ENCODE data around the gene KCNT1.

Gene KCNT1

GRCh38 chr9:135726138-135726853 lies 24.3 kb downstream of the KCNT1 start:
- TF ChIP-seq POLR2AphosphoS5 (IDR thresholded peaks at IDR 0.05; ENCODE audit: low read depth, low read length) (no peak), FOXP2 (optimal IDR thresholded peaks at IDR 0.05; ENCODE audit: borderline replicate concordance, extremely low read depth, extremely low read length, insufficient read depth) (no peak), TAF1 (IDR thresholded peaks at IDR 0.05; ENCODE audit: borderline replicate concordance, insufficient read depth, low read length) (no peak), REST (IDR thresholded peaks at IDR 0.05; ENCODE audit: insufficient read depth in 1 of 2, low read depth in 2 of 2, low read length in 2 of 2) (no peak), SIN3A (IDR thresholded peaks at IDR 0.05; ENCODE audit: borderline replicate concordance, insufficient read depth, low read length) (no peak)

- TF ChIP-seq FOXP2 (optimal IDR thresholded peaks at IDR 0.05; ENCODE audit: borderline replicate concordance, extremely low read depth, extremely low read length, insufficient read depth) (no peak), REST (IDR thresholded peaks at IDR 0.05; ENCODE audit: insufficient read depth in 1 of 2, low read depth in 2 of 2, low read length in 2 of 2) (no peak), TAF1 (IDR thresholded peaks at IDR 0.05; ENCODE audit: borderline replicate concordance, insufficient read depth, low read length) (no peak), SIN3A (IDR thresholded peaks at IDR 0.05; ENCODE audit: borderline replicate concordance, insufficient read depth, low read length) (no peak), POLR2AphosphoS5 (IDR thresholded peaks at IDR 0.05; ENCODE audit: low read depth, low read length) (no peak)
Observed at GRCh38 chr9:135727257-135727875, 25.4 kb downstream of the KCNT1 start.

GRCh38 chr9:135728436-135729110 lies 26.6 kb downstream of the KCNT1 start:
- TF ChIP-seq SIN3A (IDR thresholded peaks at IDR 0.05; ENCODE audit: borderline replicate concordance, insufficient read depth, low read length) (no peak), POLR2AphosphoS5 (IDR thresholded peaks at IDR 0.05; ENCODE audit: low read depth, low read length) (no peak), FOXP2 (optimal IDR thresholded peaks at IDR 0.05; ENCODE audit: borderline replicate concordance, extremely low read depth, extremely low read length, insufficient read depth) (no peak)

GRCh38 chr9:135729480-135729879 lies 27.5 kb downstream of the KCNT1 start:
- TF ChIP-seq REST (IDR thresholded peaks at IDR 0.05; ENCODE audit: insufficient read depth in 1 of 2, low read depth in 2 of 2, low read length in 2 of 2), result no peak

GRCh38 chr9:135731454-135731853 lies 29.5 kb downstream of the KCNT1 start:
- no peak for TF ChIP-seq FOXP2 (optimal IDR thresholded peaks at IDR 0.05; ENCODE audit: borderline replicate concordance, extremely low read depth, extremely low read length, insufficient read depth)
- TF ChIP-seq REST (IDR thresholded peaks at IDR 0.05; ENCODE audit: insufficient read depth in 1 of 2, low read depth in 2 of 2, low read length in 2 of 2), result no peak
- no peak for TF ChIP-seq POLR2AphosphoS5 (IDR thresholded peaks at IDR 0.05; ENCODE audit: low read depth, low read length)
- TF ChIP-seq TAF1 (IDR thresholded peaks at IDR 0.05; ENCODE audit: borderline replicate concordance, insufficient read depth, low read length), result no peak
- no peak for TF ChIP-seq SIN3A (IDR thresholded peaks at IDR 0.05; ENCODE audit: borderline replicate concordance, insufficient read depth, low read length)

Data from PFSK-1 (cell line).